Large intestine (tissue), 3 donors: ENCODE data around the gene BMP7. TPM values are rescaled to one million over a fixed set of nuclear protein-coding genes. Genes with fewer than 3 reads are reported as not detected.

Experiments used
- DNase-seq, 2 donors: peaks; one replicate each; pipeline versions ENCODE4 v3.0.0 to v3.0.0-alpha.2; 2013
- H3K27ac ChIP-seq: one replicate; pipeline ENCODE4 v1.5.1; 2013; ENCODE audit warnings: low read length
- H3K27me3 ChIP-seq: 2 replicates; pipeline ENCODE4 v1.6.1; 2013; ENCODE audit warnings: low read length; ENCODE audit not compliant: control insufficient read depth, insufficient read depth
- H3K36me3 ChIP-seq: 2 replicates; pipeline ENCODE4 v1.6.1; 2013; ENCODE audit warnings: low read length; ENCODE audit not compliant: control insufficient read depth, insufficient read depth
- H3K4me1 ChIP-seq: one replicate; pipeline ENCODE4 v1.6.1; 2013; ENCODE audit warnings: low read length; ENCODE audit not compliant: control insufficient read depth, insufficient read depth
- H3K4me3 ChIP-seq: one replicate; pipeline ENCODE4 v1.5.1; 2013; ENCODE audit warnings: low read length
- H3K9me3 ChIP-seq: one replicate; pipeline ENCODE4 v1.6.1; 2013; ENCODE audit warnings: mild to moderate bottlenecking, low read depth, low read length, moderate library complexity; ENCODE audit not compliant: control insufficient read depth
- WGBS: methylation state at CpG from one replicate; pipeline ENCODE4 v1.1.5; 2013; ENCODE audit warnings: low lambda C conversion rate; ENCODE audit not compliant: insufficient coverage; 5-methylcytosine and 5-hydroxymethylcytosine counted together
- polyA plus RNA-seq: library from polyadenylated mRNA; unstranded; fragments of 120-200 nt; gene quantifications from one replicate; pipeline ENCODE4 v1.2.1, GENCODE V29; 2013

Gene BMP7
- polyA plus RNA-seq, 1 donor = 3.0 TPM

DNA sequence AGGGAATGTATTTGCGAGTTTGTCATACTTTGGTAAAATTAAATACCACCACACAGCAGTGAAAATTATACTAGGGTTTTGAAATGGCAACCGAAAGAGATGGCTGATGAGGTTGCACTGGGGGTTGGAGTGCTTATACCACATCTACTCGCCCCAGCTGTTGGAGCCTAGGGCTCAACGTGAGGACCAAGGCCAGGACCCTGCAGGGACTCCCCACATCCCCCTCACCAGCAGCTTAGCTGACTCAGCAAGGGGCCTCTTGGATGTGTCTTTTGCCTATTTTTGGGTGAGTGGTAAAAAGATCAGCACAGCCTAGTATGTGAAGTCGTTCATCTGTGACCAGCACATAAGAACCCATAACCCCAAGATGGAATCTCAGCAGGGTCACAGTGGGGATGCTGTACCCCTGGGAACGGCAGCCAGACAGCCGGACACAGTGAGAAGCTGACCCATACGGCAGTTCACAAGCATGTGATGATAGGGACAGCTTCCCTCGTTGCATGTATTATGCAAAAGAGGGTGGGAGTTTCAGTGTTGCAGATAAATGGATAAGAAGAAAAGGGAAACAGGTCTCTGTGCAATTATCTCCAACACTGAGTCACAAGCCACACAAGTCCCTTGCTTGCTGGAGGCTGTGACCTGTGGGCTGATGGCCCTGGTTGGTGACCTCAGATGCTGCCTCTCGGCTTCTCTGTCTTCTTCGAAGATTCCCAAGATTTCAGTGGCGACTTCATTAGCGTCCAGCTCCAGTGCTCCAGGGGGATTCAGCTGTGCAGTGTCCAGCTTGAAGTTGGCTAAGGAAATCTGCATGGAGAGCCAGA, 42.2 kb upstream of the BMP7 start:
- DNase-seq = no peak
- no peak overlapping the region for H3K4me3 ChIP-seq
- WGBS = no CpG with 5 or more reads among the region's 13 CpGs
- H3K9me3 ChIP-seq = no peaks in the 10 kb centered on the region
- H3K27ac ChIP-seq = no peak overlapping the region
- peaks cover 4% of the 10 kb centered on the region for H3K27me3 ChIP-seq
- no peaks in the 10 kb centered on the region for H3K4me1 ChIP-seq
- H3K36me3 ChIP-seq = no peaks in the 10 kb centered on the region

DNA sequence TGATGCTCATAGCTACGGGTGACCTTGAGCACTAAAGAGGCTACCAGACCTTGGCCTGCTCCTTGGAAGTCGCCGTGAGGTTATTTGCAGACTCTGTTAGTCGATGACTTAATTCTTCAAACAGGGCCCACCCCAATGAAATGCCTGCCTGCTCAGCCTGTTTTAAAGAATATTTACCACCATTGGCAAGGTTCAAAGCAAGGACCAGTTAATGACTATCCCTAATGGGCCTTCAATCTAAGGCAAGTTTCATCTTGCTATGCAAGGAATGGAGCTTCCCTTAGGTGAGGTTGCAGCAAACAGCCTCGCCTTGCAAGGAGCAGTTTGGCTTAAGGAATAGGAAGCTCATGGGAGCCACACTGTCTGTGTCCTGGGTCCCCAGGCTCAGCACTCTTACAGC, 40.3 kb upstream of the BMP7 start:
- Histone ChIP-seq H3K9me3 (no peaks in the 10 kb centered on the region), H3K36me3 (no peaks in the 10 kb centered on the region), H3K27ac (no peak overlapping the region), H3K4me1 (no peaks in the 10 kb centered on the region), H3K4me3 (no peak overlapping the region), H3K27me3 (peaks cover 3% of the 10 kb centered on the region)
- no peak for DNase-seq
- no CpG with 5 or more reads among the region's 5 CpGs for WGBS

DNA sequence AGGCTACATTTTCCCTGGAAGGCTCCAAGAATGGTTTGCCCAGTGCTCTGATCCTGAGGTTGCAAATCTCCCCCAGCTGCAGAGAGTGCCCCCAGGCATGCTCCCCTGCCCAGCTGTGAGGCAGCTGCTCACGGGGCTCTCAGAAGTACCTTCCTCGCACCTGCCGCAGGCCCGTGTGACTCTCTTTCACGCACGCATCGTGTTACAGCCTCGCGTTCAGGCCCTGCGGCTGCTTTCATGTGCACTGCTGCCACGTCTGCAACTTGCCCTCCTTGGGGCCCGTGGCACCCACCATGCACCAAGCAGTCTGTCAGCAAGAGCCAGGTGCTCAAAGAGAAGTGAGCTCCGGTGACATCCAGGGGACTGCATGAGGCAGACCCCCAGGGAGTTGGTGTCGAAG, 34.6 kb upstream of the BMP7 start:
- no peak overlapping the region for H3K4me3 ChIP-seq
- no peaks in the 10 kb centered on the region for H3K9me3 ChIP-seq
- no peak overlapping the region for H3K27ac ChIP-seq
- H3K36me3 ChIP-seq = no peaks in the 10 kb centered on the region
- no CpG with 5 or more reads among the region's 14 CpGs for WGBS
- no peaks in the 10 kb centered on the region for H3K4me1 ChIP-seq
- DNase-seq = no peak
- peaks cover 3% of the 10 kb centered on the region for H3K27me3 ChIP-seq

DNA sequence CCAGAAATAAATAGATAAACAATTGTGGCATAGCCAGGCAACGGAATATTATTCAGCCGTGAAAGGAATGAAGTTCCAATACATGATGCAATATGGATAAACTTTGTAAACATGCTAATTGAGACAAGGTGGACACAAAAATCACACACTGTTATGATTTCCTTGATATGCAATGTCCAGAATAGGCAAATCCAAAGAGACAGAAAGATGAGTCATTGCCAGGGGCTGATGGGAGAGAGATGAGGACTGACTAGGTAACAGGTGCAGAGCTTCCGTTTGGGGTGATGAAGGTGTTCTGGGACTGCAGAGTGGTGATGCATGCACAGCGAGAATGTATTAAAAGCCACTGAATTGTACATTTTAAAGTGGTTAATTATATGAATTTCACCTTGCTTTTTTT, 32.0 kb upstream of the BMP7 start:
- DNase-seq = no peak
- no peaks in the 10 kb centered on the region for H3K36me3 ChIP-seq
- peaks cover 3% of the 10 kb centered on the region for H3K27me3 ChIP-seq
- H3K4me3 ChIP-seq = no peak overlapping the region
- WGBS = 92% methylated on average over 2 of the region's 4 CpGs
- H3K27ac ChIP-seq = no peak overlapping the region
- H3K9me3 ChIP-seq = no peaks in the 10 kb centered on the region
- H3K4me1 ChIP-seq = no peaks in the 10 kb centered on the region

DNA sequence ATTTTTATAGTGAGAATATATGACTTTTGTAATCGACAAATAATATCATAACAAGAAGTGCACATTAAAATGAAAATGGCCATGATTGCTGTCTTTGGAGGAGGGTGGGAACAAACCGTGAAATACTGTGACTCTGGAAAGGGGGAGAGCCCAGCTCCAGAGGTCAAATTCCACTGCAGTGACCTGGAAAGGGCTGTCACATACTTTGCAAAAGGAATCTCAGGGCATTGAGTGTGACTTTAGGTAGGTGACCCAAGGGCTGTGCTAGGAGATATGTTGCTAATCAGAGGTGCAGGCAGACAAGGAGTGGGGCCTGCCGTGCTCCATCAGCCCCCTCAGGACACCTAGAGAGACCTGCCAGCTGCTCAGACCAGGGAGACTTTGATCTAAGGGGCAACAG, 28.1 kb upstream of the BMP7 start:
- Histone ChIP-seq H3K36me3 (no peaks in the 10 kb centered on the region), H3K27me3 (peaks cover 2% of the 10 kb centered on the region), H3K27ac (no peak overlapping the region), H3K4me1 (no peaks in the 10 kb centered on the region), H3K9me3 (no peaks in the 10 kb centered on the region), H3K4me3 (no peak overlapping the region)
- DNase-seq = no peak
- WGBS = no CpG with 5 or more reads among the region's 3 CpGs

DNA sequence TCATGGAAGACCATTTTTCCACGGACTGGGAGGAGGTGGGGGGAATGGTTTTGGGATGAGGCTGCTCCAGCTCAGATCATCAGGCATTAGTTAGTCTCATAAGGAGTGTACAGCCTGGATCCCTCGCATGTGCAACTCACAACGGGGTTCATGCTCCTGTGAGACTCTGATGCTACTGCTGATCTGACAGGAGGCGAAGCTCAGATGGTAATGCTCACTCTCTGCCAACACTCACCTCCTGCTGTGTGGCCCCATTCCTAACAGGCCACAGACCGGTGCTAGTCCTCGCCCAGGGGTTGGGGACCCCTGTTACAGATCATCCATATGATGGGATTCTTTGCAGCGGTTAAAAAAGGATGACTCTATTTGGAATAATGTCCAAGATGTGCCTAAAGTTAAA, 27.6 kb upstream of the BMP7 start:
- Histone ChIP-seq H3K4me3 (no peak overlapping the region), H3K36me3 (no peaks in the 10 kb centered on the region), H3K27ac (no peak overlapping the region), H3K9me3 (no peaks in the 10 kb centered on the region), H3K27me3 (peaks cover 3% of the 10 kb centered on the region), H3K4me1 (no peaks in the 10 kb centered on the region)
- WGBS = 100% methylated on average over 1 of the region's 7 CpGs
- no peak for DNase-seq

DNA sequence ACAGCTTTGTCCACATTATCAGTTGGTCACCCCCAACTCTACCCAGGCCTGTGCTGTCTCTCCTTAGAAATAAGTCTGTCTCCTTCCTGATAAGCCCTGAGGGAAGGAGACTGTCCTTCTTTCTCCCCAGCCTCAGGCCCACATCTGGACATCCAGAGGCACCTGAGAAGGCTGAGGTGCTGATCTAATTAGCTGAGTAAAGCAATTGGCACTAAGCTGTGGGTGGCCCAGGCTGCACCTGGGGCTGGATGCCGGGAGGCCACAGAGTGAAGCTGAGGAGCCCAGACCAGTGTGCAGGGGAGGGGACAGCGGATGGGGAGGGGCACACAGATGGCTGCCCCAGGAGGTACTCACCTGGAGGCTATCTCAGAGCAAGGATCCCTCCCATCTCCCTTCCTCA, 26.2 kb upstream of the BMP7 start:
- no peak overlapping the region for H3K27ac ChIP-seq
- H3K9me3 ChIP-seq = no peaks in the 10 kb centered on the region
- H3K27me3 ChIP-seq = peaks cover 15% of the 10 kb centered on the region
- H3K4me1 ChIP-seq = peaks cover 7% of the 10 kb centered on the region
- no peaks in the 10 kb centered on the region for H3K36me3 ChIP-seq
- DNase-seq = no peak
- WGBS = no CpG with 5 or more reads among the region's 2 CpGs
- H3K4me3 ChIP-seq = no peak overlapping the region

DNA sequence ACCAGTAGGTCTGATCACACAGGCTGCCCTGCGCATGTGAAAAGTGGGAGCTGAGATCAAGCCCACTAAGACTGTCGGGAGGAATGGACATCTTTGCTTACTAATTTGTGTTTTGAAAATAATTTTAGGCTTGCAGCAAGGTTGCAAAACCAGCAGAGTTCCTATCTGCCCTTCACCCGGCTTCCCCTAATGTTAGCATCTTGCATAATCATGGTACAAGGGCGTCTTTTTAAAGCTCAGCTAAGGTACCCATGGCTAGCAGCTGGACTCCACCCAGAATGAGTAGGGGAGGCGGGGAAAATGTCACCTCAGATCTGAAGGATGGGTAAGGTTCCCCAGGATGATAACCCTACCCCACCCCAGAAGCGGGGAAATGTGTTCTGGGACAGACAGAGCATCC, 25.3 kb upstream of the BMP7 start:
- WGBS = no CpG with 5 or more reads among the region's 6 CpGs
- Histone ChIP-seq H3K27ac (no peak overlapping the region), H3K9me3 (no peaks in the 10 kb centered on the region), H3K4me1 (peaks cover 7% of the 10 kb centered on the region), H3K36me3 (no peaks in the 10 kb centered on the region), H3K4me3 (no peak overlapping the region), H3K27me3 (peaks cover 23% of the 10 kb centered on the region)
- no peak for DNase-seq

DNA sequence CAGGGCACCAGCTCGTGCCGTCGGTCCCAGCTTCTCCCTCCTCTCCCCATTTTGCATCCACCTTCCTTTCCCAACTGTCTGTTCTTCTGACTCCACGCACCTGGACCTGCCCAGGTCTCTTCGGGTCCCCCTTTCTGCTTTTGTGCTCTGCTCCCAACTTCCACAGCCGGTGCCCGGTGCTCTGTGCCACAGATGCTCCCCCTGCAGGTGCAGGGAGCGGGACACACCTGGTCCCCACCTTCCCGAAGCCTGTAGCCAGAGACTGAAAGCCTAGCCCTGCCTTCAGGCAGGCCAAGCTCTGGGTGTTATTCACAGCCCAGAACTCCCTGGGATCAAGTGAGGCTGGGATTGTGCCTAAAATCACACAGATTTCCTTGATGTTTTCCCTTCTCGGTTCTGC, 24.6 kb upstream of the BMP7 start:
- no peak for DNase-seq
- Histone ChIP-seq H3K4me1 (peaks cover 7% of the 10 kb centered on the region), H3K27ac (no peak overlapping the region), H3K27me3 (peaks cover 28% of the 10 kb centered on the region), H3K9me3 (no peaks in the 10 kb centered on the region), H3K4me3 (no peak overlapping the region), H3K36me3 (no peaks in the 10 kb centered on the region)
- 62% methylated on average over 2 of the region's 10 CpGs for WGBS

DNA sequence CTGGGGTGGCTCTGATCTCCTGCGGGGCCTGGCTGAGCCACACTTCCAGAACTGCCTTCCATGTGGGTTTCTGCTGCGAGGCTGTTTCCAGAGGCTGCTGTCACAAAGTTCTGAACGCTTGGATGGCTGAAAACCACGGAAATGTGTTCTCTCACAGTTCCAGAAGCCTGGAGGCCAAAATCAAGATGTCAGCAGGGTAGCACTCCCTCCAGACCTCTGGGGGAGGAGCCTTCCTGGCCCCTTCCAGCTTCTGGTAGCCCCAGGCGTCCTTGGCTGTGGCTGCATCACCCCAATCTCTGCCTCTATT, 23.7 kb upstream of the BMP7 start:
- DNase-seq = no peak
- Histone ChIP-seq H3K4me3 (no peak overlapping the region), H3K9me3 (no peaks in the 10 kb centered on the region), H3K27ac (no peak overlapping the region), H3K4me1 (peaks cover 7% of the 10 kb centered on the region), H3K27me3 (peaks cover 30% of the 10 kb centered on the region), H3K36me3 (no peaks in the 10 kb centered on the region)
- WGBS = no CpG with 5 or more reads among the region's 5 CpGs
